Stimulated activated effector memory CD8-positive, alpha-beta T cell treated with anti-CD3 and anti-CD28 coated beads, Interleukin-12 subunit alpha, Interleukin-12 subunit beta, amount 100 ng/mL, for 72 hours (primary cell): ENCODE measurements around the gene PRR29.
A peak's percentile ranks its signal among the peaks of the same experiment; 100 is the strongest.

Experiments used
- ATAC-seq: fragments of 150-1000 bp; cut with Tn5 transposase; 2 replicates; pipeline ENCODE4 v1.10.0; 2021
- DNase-seq, 2 donors: peaks; one replicate each; pipeline ENCODE4 v3.0.0; 2021 to 2022; ENCODE audit warnings: low spot score in 2 of 2
- H3K27ac Mint-ChIP-seq: one replicate; pipeline ENCODE4 v1.8.0; 2022; ENCODE audit warnings: mild to moderate bottlenecking, mixed read lengths
- H3K36me3 Mint-ChIP-seq: one replicate; pipeline ENCODE4 v1.8.0; 2022; ENCODE audit warnings: mild to moderate bottlenecking, mixed read lengths
- H3K4me1 Mint-ChIP-seq: one replicate; pipeline ENCODE4 v1.8.0; 2022; ENCODE audit warnings: mixed read lengths
- H3K4me3 Mint-ChIP-seq: one replicate; pipeline ENCODE4 v1.8.0; 2022; ENCODE audit warnings: mild to moderate bottlenecking, mixed read lengths
- H3K9me3 Mint-ChIP-seq: one replicate; pipeline ENCODE4 v1.8.0; 2022; ENCODE audit warnings: mixed read lengths

PRR29 gene

GRCh38 chr17:63985387-63986140 is 12.6 kb upstream of the PRR29 start:
- H3K36me3 Mint-ChIP-seq = peaks cover 10% of the 10 kb centered on the region
- DNase-seq (no peak), ATAC-seq (peak; percentile 39)
- no peak overlapping the region for H3K4me3 Mint-ChIP-seq
- peak overlapping the region; percentile 91 for H3K27ac Mint-ChIP-seq
- H3K4me1 Mint-ChIP-seq = peaks cover 37% of the 10 kb centered on the region
- no peaks in the 10 kb centered on the region for H3K9me3 Mint-ChIP-seq

- Mint-ChIP-seq H3K27ac (peak overlapping the region; percentile 78), H3K9me3 (no peaks in the 10 kb centered on the region), H3K36me3 (peaks cover 10% of the 10 kb centered on the region), H3K4me3 (no peak overlapping the region), H3K4me1 (peaks cover 49% of the 10 kb centered on the region)
- ATAC-seq = no peak
- DNase-seq = no peak
These were observed 11.3 kb upstream of the PRR29 start for GRCh38 chr17:63986821-63987220.

- no peaks in the 10 kb centered on the region for H3K9me3 Mint-ChIP-seq
- ATAC-seq (no peak), DNase-seq (no peak)
- H3K4me3 Mint-ChIP-seq = no peak overlapping the region
- peaks cover 10% of the 10 kb centered on the region for H3K36me3 Mint-ChIP-seq
- H3K27ac Mint-ChIP-seq = peak overlapping the region; percentile 78
- H3K4me1 Mint-ChIP-seq = peaks cover 56% of the 10 kb centered on the region
These were observed 10.7 kb upstream of the PRR29 start for GRCh38 chr17:63987221-63988126.

- DNase-seq (no peak), ATAC-seq (no peak)
- Mint-ChIP-seq H3K9me3 (no peaks in the 10 kb centered on the region), H3K36me3 (peaks cover 10% of the 10 kb centered on the region), H3K4me1 (peaks cover 61% of the 10 kb centered on the region), H3K4me3 (no peak overlapping the region), H3K27ac (peak overlapping the region; percentile 78)
These were observed 10.0 kb upstream of the PRR29 start for GRCh38 chr17:63988127-63988478.

GRCh38 chr17:63988741-63989621 is 9.2 kb upstream of the PRR29 start:
- peaks cover 69% of the 10 kb centered on the region for H3K4me1 Mint-ChIP-seq
- ATAC-seq = no peak
- DNase-seq = no peak
- H3K36me3 Mint-ChIP-seq = peaks cover 10% of the 10 kb centered on the region
- no peak overlapping the region for H3K4me3 Mint-ChIP-seq
- peak overlapping the region; percentile 80 for H3K27ac Mint-ChIP-seq
- H3K9me3 Mint-ChIP-seq = no peaks in the 10 kb centered on the region

- no peak for DNase-seq
- Mint-ChIP-seq H3K27ac (peak overlapping the region; percentile 93), H3K4me3 (peak overlapping the region; percentile 76), H3K9me3 (no peaks in the 10 kb centered on the region), H3K36me3 (peaks cover 10% of the 10 kb centered on the region), H3K4me1 (peaks cover 71% of the 10 kb centered on the region)
- no peak for ATAC-seq
These were observed 8.4 kb upstream of the PRR29 start for GRCh38 chr17:63989622-63990345.

- DNase-seq = no peak
- peak overlapping the region; percentile 76 for H3K4me3 Mint-ChIP-seq
- no peaks in the 10 kb centered on the region for H3K9me3 Mint-ChIP-seq
- no peaks in the 10 kb centered on the region for H3K36me3 Mint-ChIP-seq
- H3K4me1 Mint-ChIP-seq = peaks cover 64% of the 10 kb centered on the region
- ATAC-seq = no peak
- H3K27ac Mint-ChIP-seq = peak overlapping the region; percentile 93
These were observed 6.5 kb upstream of the PRR29 start for GRCh38 chr17:63991611-63992010.

GRCh38 chr17:63993368-63993985 is 4.7 kb upstream of the PRR29 start:
- no peaks in the 10 kb centered on the region for H3K9me3 Mint-ChIP-seq
- H3K4me1 Mint-ChIP-seq = peaks cover 71% of the 10 kb centered on the region
- DNase-seq (no peak), ATAC-seq (peak; percentile 36)
- peaks cover 7% of the 10 kb centered on the region for H3K36me3 Mint-ChIP-seq
- H3K4me3 Mint-ChIP-seq = no peak overlapping the region
- H3K27ac Mint-ChIP-seq = peak overlapping the region; percentile 86

- Mint-ChIP-seq H3K36me3 (peaks cover 21% of the 10 kb centered on the region), H3K4me1 (peaks cover 79% of the 10 kb centered on the region), H3K4me3 (no peak overlapping the region), H3K9me3 (no peaks in the 10 kb centered on the region), H3K27ac (peak overlapping the region; percentile 33)
- ATAC-seq (no peak), DNase-seq (no peak)
These were observed 2.5 kb upstream of the PRR29 start for GRCh38 chr17:63995626-63996025.

- Mint-ChIP-seq H3K27ac (peak overlapping the region; percentile 38), H3K4me1 (peaks cover 75% of the 10 kb centered on the region), H3K4me3 (peak overlapping the region; percentile 87), H3K9me3 (no peaks in the 10 kb centered on the region), H3K36me3 (peaks cover 26% of the 10 kb centered on the region)
- ATAC-seq (no peak), DNase-seq (no peak)
These were observed 1.5 kb upstream of the PRR29 start for GRCh38 chr17:63996430-63997182.

GRCh38 chr17:63997341-63998048 is 656 bp upstream of the PRR29 start:
- ATAC-seq (no peak), DNase-seq (no peak)
- Mint-ChIP-seq H3K4me1 (peaks cover 66% of the 10 kb centered on the region), H3K27ac (peak overlapping the region; percentile 38), H3K4me3 (peak overlapping the region; percentile 87), H3K36me3 (peaks cover 26% of the 10 kb centered on the region), H3K9me3 (no peaks in the 10 kb centered on the region)

- peak overlapping the region; percentile 87 for H3K4me3 Mint-ChIP-seq
- H3K9me3 Mint-ChIP-seq = no peaks in the 10 kb centered on the region
- peak; percentile 48 for ATAC-seq
- DNase-seq = no peak
- H3K4me1 Mint-ChIP-seq = peaks cover 53% of the 10 kb centered on the region
- peaks cover 29% of the 10 kb centered on the region for H3K36me3 Mint-ChIP-seq
- H3K27ac Mint-ChIP-seq = peak overlapping the region; percentile 38
These were observed 849 bp downstream of the PRR29 start for GRCh38 chr17:63998721-63999679.
